GM12878 (cell line): ENCODE data around the gene STX1B. TPM values are rescaled to one million over a fixed set of nuclear protein-coding genes. Genes with fewer than 3 reads are reported as not detected.

Source experiments
- ATAC-seq: fragments of 200-7000 bp; cut with Tn5 transposase; 3 replicates; pipeline ENCODE4 v1.9.1; 2020; ENCODE audit warnings: mild to moderate bottlenecking, moderate library complexity
- BruUV-seq: library from RNA; stranded (reverse); fragments of 400-500 nt; replicated peaks from 2 replicates; lab custom pipeline; 2021; lab: Mats Ljungman, UMichigan
- CTCF ChIA-PET: fragments of 300-600 bp; sonication (Branson Sonifier 250); formaldehyde crosslinking; extraction: SDS; loops from one replicate; lab custom pipeline; 2021; ENCODE audit warnings: inconsistent platforms; lab: Yijun Ruan, JAX
- POLR2A ChIA-PET: fragments of 350-600 bp; formaldehyde crosslinking; extraction: SDS; loops from one replicate; lab custom pipeline; 2021; ENCODE audit warnings: inconsistent platforms; lab: Charles Lee
- RAD21 ChIA-PET: fragments of 300-600 bp; sonication (Branson Sonifier 250); formaldehyde crosslinking; loops from one replicate; lab custom pipeline; 2023; ENCODE audit warnings: antibody characterized with exemption; ENCODE audit not compliant: unreplicated experiment; lab: Charles Lee
- SMC1A ChIA-PET: fragments of 300-600 bp; sonication (Branson Sonifier 250); formaldehyde crosslinking; loops from one replicate; lab custom pipeline; 2023; ENCODE audit not compliant: unreplicated experiment, uncharacterized antibody; lab: Charles Lee
- DNase-seq: peaks from one replicate; pipeline ENCODE4 v3.0.0-alpha.2; 2011; ENCODE audit warnings: low read depth, low spot score
- FAIRE-seq: peaks from 3 replicates; lab custom pipeline; 2011; peaks lifted over from hg19 to GRCh38; lab: Jason Lieb, UNC
- H2AFZ ChIP-seq: 2 replicates; pipeline ENCODE4 v1.6.0; 2011; ENCODE audit warnings: low read depth, low read length, control low read depth; ENCODE audit not compliant: control insufficient read depth
- H3K27ac ChIP-seq: 2 replicates; pipeline ENCODE4 v1.5.1; 2011; ENCODE audit warnings: control low read depth; ENCODE audit not compliant: control insufficient read depth, insufficient read depth
- H3K27me3 ChIP-seq, 2 experiments: replicated peaks in 1 of 2; 2 replicates each; pipeline versions ENCODE4 v1.6.0 to v1.6.1; 2011; ENCODE audit warnings: low read length in 1 of 2; ENCODE audit not compliant: control insufficient read depth in 2 of 2, insufficient read depth in 2 of 2
- H3K36me3 ChIP-seq, 2 experiments: 2 replicates each; pipeline ENCODE4 v1.5.1; 2011; ENCODE audit warnings: low read length in 1 of 2; ENCODE audit not compliant: control insufficient read depth in 2 of 2, insufficient read depth in 2 of 2
- H3K4me1 ChIP-seq: 2 replicates; pipeline ENCODE4 v1.6.1; 2011; ENCODE audit warnings: mild to moderate bottlenecking, low read length, moderate library complexity, mixed read lengths; ENCODE audit not compliant: control insufficient read depth, insufficient read depth
- H3K4me2 ChIP-seq: 2 replicates; pipeline ENCODE4 v1.6.0; 2011; ENCODE audit warnings: control low read depth; ENCODE audit not compliant: control insufficient read depth, insufficient read depth
- H3K4me3 ChIP-seq: fragments of 200-600 bp; sonication (generic); 2 replicates; pipeline ENCODE4 v1.5.1; 2016
- H3K79me2 ChIP-seq: 2 replicates; pipeline ENCODE4 v1.6.0; 2011; ENCODE audit warnings: low read length; ENCODE audit not compliant: control insufficient read depth, insufficient read depth
- H3K9ac ChIP-seq: 2 replicates; pipeline ENCODE4 v1.8.0; 2011; ENCODE audit warnings: low read length, control low read depth, mixed read lengths; ENCODE audit not compliant: control insufficient read depth, insufficient read depth
- H3K9me3 ChIP-seq: replicated peaks from 3 replicates; pipeline ENCODE4 v1.5.1; 2011; ENCODE audit warnings: mild to moderate bottlenecking, low read length; ENCODE audit not compliant: control insufficient read depth, insufficient read depth
- H4K20me1 ChIP-seq: 2 replicates; pipeline ENCODE4 v1.6.0; 2011; ENCODE audit not compliant: control insufficient read depth, insufficient read depth
- BHLHE40 ChIP-seq, 2 experiments: fragments of 450-650 bp in 1 of 2; IDR thresholded peaks; 2 replicates each; pipeline ENCODE4 v1.6.1; 2011 to 2017; ENCODE audit warnings: low read depth in 2 of 2, borderline replicate concordance in 1 of 2, improper control_type of control experiment in 1 of 2, low read length in 1 of 2, mild to moderate bottlenecking in 1 of 2
- BRCA1 ChIP-seq: IDR thresholded peaks from 2 replicates; pipeline ENCODE4 v1.6.1; 2011; ENCODE audit warnings: low read depth, low read length, improper control_type of control experiment
- CBX3 ChIP-seq: fragments of 200-600 bp; sonication (generic); IDR thresholded peaks from 2 replicates; pipeline ENCODE4 v1.6.1; 2016; ENCODE audit warnings: low read depth, borderline replicate concordance
- CEBPB ChIP-seq, 2 experiments: fragments of 150-350 bp in 1 of 2; IDR thresholded peaks; 2 replicates each; pipeline ENCODE4 v1.6.1; 2012 to 2014; ENCODE audit warnings: low read depth in 2 of 2, low read length in 2 of 2, borderline replicate concordance in 1 of 2, inconsistent platforms in 1 of 2
- CHD4 ChIP-seq: fragments of 200-600 bp; sonication (generic); IDR thresholded peaks from 2 replicates; pipeline ENCODE4 v1.6.1; 2016; ENCODE audit warnings: mild to moderate bottlenecking
- HDAC6 ChIP-seq: fragments of 200-600 bp; sonication (generic); IDR thresholded peaks from one replicate; pipeline ENCODE4 v1.8.0; 2017; ENCODE audit warnings: antibody characterized with exemption; ENCODE audit not compliant: unreplicated experiment
- JUNB ChIP-seq: IDR thresholded peaks from 2 replicates; pipeline ENCODE4 v1.6.1; 2016; ENCODE audit warnings: antibody characterized with exemption, mild to moderate bottlenecking
- TARDBP ChIP-seq: IDR thresholded peaks from 2 replicates; pipeline ENCODE4 v1.6.1; 2016; ENCODE audit warnings: borderline replicate concordance
- ZNF217 ChIP-seq: fragments of 450-650 bp; IDR thresholded peaks from 2 replicates; pipeline ENCODE4 v1.6.1; 2017; ENCODE audit warnings: antibody characterized with exemption, mild to moderate bottlenecking
- WGBS: methylation state at CpG from one replicate; pipeline ENCODE4 v1.1.6; 2016; ENCODE audit warnings: low lambda C conversion rate; ENCODE audit not compliant: insufficient replicate concordance, insufficient coverage; ENCODE audit errors: missing lambda C conversion rate; 5-methylcytosine and 5-hydroxymethylcytosine counted together
- in situ Hi-C: fragments of 300-500 bp; cut with MboI; formaldehyde crosslinking; loops from 9 replicates; pipeline ENCODE4 v1.14.3; 2018; ENCODE audit warnings: mixed read lengths
- intact Hi-C: fragments of 100-400 bp; cut with micrococcal nuclease; formaldehyde crosslinking; loops from one replicate; pipeline ENCODE4 v1.14.2; 2022; ENCODE audit not compliant: unreplicated experiment
- polyA plus RNA-seq, 11 experiments: library from polyadenylated mRNA; depleted of rRNA in 4 of 11; unstranded in 6 of 11; stranded (reverse) in 5 of 11; fragments of >200 nt; fragmentation: Nextera tagmentation in 4 of 11; fragmentation: Illumina TruSeq in 1 of 11; extraction: Ambion mirVana in 4 of 11; extraction: Trizol in 1 of 11; gene quantifications; 1 replicate in 1 of 11; 2 replicates in 10 of 11; pipeline versions ENCODE4 v1.2.1 to v1.2.3, GENCODE V29; 2011 to 2016; ENCODE audit warnings: inconsistent platforms in 2 of 11, missing spikeins in 2 of 11, low read depth in 1 of 11
- total RNA-seq, 4 experiments: library from RNA; depleted of rRNA in 3 of 4; stranded (reverse); fragments of >200 nt in 3 of 4; fragmentation: Illumina TruSeq in 1 of 4; extraction: Trizol in 1 of 4; gene quantifications; 2 replicates each; pipeline versions ENCODE4 v1.2.1 to v1.2.3, GENCODE V29; 2013 to 2021
- TF ChIP-seq, protein P1 (sequence below): fragments of 450-650 bp; IDR thresholded peaks from 2 replicates; pipeline ENCODE4 v1.6.1; 2017; ENCODE audit warnings: antibody characterized with exemption, mild to moderate bottlenecking, moderate library complexity
- TF ChIP-seq, protein P2 (sequence below): fragments of 450-650 bp; IDR thresholded peaks from 2 replicates; pipeline ENCODE4 v1.6.1; 2017; ENCODE audit warnings: mild to moderate bottlenecking, moderate library complexity
- TF ChIP-seq, protein P3 (sequence below): IDR thresholded peaks from 2 replicates; pipeline ENCODE4 v1.6.1; 2011; ENCODE audit warnings: low read depth, mild to moderate bottlenecking, low read length, moderate library complexity, borderline replicate concordance; ENCODE audit errors: extremely low read depth

The STX1B gene
- total and polyA plus RNA-seq, 10 of the 15 experiments (the other 5 are each of a cell fraction or from before 2014, with no cell fraction given): 0.22 to 2.5 (median 1.1) TPM

DNA sequence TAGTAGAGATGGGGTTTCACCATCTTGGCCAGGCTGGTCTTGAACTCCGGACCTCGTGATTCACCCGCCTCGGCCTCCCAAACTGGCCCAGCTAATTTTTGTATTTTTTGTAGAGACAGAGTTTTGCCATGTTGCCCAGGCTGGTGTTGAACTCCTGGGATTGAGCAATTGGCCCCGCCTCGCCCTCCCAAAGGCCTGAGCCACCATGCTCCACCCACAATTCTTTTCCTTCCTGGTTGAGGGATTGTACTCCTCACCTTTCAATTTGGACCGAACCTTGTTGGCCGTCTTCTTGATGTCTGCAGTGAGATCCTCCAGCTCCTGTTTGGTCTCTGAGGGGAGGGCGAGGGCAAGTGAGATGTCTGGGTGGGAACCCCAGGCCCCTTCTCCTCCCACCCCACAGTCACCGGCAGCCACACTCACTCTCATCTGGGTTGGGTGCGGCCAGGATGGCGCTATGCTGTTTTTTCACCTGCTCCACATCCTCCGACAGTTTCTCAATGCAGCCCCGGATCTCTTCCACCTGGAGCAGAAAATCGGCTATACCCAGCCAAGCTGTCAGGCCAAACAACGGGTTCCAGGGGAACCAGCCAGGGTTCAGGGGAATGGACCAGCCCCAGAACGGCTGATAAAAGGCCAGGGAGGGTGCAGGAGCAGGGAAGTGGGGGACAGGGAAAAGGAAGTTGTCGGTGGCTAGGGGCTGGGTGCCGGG is 9.6 kb downstream of the STX1B start:
- 64% methylated on average over 15 of the region's 19 CpGs for WGBS
- POLR2A ChIA-PET: no interaction called here

More for the DNA sequence above, 9.6 kb downstream of the STX1B start:
- Histone ChIP-seq H4K20me1 (no peaks in the 10 kb centered on the region), H3K27me3 (no peaks in the 10 kb centered on the region; a peak in 1 of 4 replicates), H3K9me3 (no peaks in the 10 kb centered on the region), H3K4me2 (no peak overlapping the region), H3K27ac (no peak overlapping the region)
- ChIA-PET SMC1A (no interaction called here), RAD21 (interaction anchor here (0.6 kb wide), 1 partner anchor 16 kb away, joined by 3 read pairs; no protein-coding TSS in a partner anchor)
- in situ Hi-C loops: no loop called here
- DNase-seq: no peak
- no peak for TF ChIP-seq CHD4
- TF ChIP-seq, protein P1, sequence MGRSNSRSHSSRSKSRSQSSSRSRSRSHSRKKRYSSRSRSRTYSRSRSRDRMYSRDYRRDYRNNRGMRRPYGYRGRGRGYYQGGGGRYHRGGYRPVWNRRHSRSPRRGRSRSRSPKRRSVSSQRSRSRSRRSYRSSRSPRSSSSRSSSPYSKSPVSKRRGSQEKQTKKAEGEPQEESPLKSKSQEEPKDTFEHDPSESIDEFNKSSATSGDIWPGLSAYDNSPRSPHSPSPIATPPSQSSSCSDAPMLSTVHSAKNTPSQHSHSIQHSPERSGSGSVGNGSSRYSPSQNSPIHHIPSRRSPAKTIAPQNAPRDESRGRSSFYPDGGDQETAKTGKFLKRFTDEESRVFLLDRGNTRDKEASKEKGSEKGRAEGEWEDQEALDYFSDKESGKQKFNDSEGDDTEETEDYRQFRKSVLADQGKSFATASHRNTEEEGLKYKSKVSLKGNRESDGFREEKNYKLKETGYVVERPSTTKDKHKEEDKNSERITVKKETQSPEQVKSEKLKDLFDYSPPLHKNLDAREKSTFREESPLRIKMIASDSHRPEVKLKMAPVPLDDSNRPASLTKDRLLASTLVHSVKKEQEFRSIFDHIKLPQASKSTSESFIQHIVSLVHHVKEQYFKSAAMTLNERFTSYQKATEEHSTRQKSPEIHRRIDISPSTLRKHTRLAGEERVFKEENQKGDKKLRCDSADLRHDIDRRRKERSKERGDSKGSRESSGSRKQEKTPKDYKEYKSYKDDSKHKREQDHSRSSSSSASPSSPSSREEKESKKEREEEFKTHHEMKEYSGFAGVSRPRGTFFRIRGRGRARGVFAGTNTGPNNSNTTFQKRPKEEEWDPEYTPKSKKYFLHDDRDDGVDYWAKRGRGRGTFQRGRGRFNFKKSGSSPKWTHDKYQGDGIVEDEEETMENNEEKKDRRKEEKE: no peak
- TF ChIP-seq, protein P2, sequence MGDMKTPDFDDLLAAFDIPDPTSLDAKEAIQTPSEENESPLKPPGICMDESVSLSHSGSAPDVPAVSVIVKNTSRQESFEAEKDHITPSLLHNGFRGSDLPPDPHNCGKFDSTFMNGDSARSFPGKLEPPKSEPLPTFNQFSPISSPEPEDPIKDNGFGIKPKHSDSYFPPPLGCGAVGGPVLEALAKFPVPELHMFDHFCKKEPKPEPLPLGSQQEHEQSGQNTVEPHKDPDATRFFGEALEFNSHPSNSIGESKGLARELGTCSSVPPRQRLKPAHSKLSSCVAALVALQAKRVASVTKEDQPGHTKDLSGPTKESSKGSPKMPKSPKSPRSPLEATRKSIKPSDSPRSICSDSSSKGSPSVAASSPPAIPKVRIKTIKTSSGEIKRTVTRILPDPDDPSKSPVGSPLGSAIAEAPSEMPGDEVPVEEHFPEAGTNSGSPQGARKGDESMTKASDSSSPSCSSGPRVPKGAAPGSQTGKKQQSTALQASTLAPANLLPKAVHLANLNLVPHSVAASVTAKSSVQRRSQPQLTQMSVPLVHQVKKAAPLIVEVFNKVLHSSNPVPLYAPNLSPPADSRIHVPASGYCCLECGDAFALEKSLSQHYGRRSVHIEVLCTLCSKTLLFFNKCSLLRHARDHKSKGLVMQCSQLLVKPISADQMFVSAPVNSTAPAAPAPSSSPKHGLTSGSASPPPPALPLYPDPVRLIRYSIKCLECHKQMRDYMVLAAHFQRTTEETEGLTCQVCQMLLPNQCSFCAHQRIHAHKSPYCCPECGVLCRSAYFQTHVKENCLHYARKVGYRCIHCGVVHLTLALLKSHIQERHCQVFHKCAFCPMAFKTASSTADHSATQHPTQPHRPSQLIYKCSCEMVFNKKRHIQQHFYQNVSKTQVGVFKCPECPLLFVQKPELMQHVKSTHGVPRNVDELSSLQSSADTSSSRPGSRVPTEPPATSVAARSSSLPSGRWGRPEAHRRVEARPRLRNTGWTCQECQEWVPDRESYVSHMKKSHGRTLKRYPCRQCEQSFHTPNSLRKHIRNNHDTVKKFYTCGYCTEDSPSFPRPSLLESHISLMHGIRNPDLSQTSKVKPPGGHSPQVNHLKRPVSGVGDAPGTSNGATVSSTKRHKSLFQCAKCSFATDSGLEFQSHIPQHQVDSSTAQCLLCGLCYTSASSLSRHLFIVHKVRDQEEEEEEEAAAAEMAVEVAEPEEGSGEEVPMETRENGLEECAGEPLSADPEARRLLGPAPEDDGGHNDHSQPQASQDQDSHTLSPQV: no peak
- TF ChIP-seq CBX3: no peak
- TF ChIP-seq TARDBP: no peak
- no peak for TF ChIP-seq JUNB
- TF ChIP-seq, protein P3, sequence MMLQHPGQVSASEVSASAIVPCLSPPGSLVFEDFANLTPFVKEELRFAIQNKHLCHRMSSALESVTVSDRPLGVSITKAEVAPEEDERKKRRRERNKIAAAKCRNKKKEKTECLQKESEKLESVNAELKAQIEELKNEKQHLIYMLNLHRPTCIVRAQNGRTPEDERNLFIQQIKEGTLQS: no peak
- TF ChIP-seq HDAC6: no peak
- TF ChIP-seq BRCA1: no peak
- TF ChIP-seq BHLHE40 (IDR thresholded peaks at IDR 0.05; ENCODE audit: borderline replicate concordance in 1 of 2, low read depth in 2 of 2, low read length in 1 of 2): no peak
- no peak for TF ChIP-seq ZNF217
- no peak for TF ChIP-seq CEBPB (IDR thresholded peaks at IDR 0.05; ENCODE audit: borderline replicate concordance in 1 of 2, low read depth in 2 of 2, low read length in 2 of 2)
- TF ChIP-seq, all 136 proteins: peak for 0
- ATAC-seq (no peak), FAIRE-seq (no peak)
- CTCF ChIA-PET: interaction anchor here (0.9 to 2.4 kb wide), 3 partner anchors 11 to 27 kb away, joined by 3 to 8 read pairs (median 3); no protein-coding TSS in a partner anchor
- BruUV-seq: no TSS peak
- no peaks in the 10 kb centered on the region; the same call in 1 of the 2 replicates for H3K79me2 ChIP-seq
- no peak overlapping the region for H3K4me3 ChIP-seq
- intact Hi-C loops: no loop called here
- no peak overlapping the region for H3K9ac ChIP-seq
- H2AFZ ChIP-seq: no peak overlapping the region
- H3K4me1 ChIP-seq: 0 out of 2 replicates have a peak, but pooled peaks cover 3% of the 10 kb centered on the region
- H3K36me3 ChIP-seq: no peaks in the 10 kb centered on the region
